H9 (cell line): ENCODE data around the gene AKR1A1. TPM values are rescaled to one million over a fixed set of nuclear protein-coding genes. Genes with fewer than 3 reads are reported as not detected.

Experiments used
- DNase-seq: peaks from one replicate; pipeline ENCODE4 v3.0.0-alpha.2; 2017
- H2AFZ ChIP-seq: one replicate; pipeline ENCODE4 v1.6.1; 2013; ENCODE audit warnings: mild to moderate bottlenecking, low read length, control low read depth, moderate library complexity
- H2AK5ac ChIP-seq: 2 replicates; pipeline ENCODE4 v1.6.1; 2013; ENCODE audit warnings: low read length, control low read depth, mixed read lengths; ENCODE audit not compliant: insufficient read length
- H2BK120ac ChIP-seq: one replicate; pipeline ENCODE4 v1.6.1; 2013; ENCODE audit warnings: low read depth, mild to moderate bottlenecking, low read length, control low read depth, inconsistent platforms; ENCODE audit not compliant: poor library complexity, severe bottlenecking
- H2BK12ac ChIP-seq: 2 replicates; pipeline ENCODE4 v1.6.1; 2013; ENCODE audit warnings: low read length, control low read depth, mixed read lengths, low read depth; ENCODE audit not compliant: insufficient read length
- H2BK15ac ChIP-seq: 2 replicates; pipeline ENCODE4 v1.6.1; 2013; ENCODE audit warnings: low read depth, low read length, control low read depth
- H2BK20ac ChIP-seq: one replicate; pipeline ENCODE4 v1.6.1; 2013; ENCODE audit warnings: low read depth, mild to moderate bottlenecking, low read length, control low read depth, inconsistent platforms; ENCODE audit not compliant: poor library complexity, severe bottlenecking
- H2BK5ac ChIP-seq: 2 replicates; pipeline ENCODE4 v1.6.1; 2013; ENCODE audit warnings: low read length, control low read depth, mixed read lengths; ENCODE audit not compliant: insufficient read length
- H3K14ac ChIP-seq: 2 replicates; pipeline ENCODE4 v1.6.1; 2013; ENCODE audit warnings: low read length, control low read depth; ENCODE audit not compliant: insufficient read depth
- H3K18ac ChIP-seq: 2 replicates; pipeline ENCODE4 v1.6.1; 2013; ENCODE audit warnings: low read depth, mild to moderate bottlenecking, mixed read lengths, low read length, control low read depth; ENCODE audit not compliant: insufficient read length
- H3K23ac ChIP-seq: 2 replicates; pipeline ENCODE4 v1.6.1; 2013; ENCODE audit warnings: low read length, control low read depth, mixed read lengths, low read depth; ENCODE audit not compliant: insufficient read length
- H3K23me2 ChIP-seq: 2 replicates; pipeline ENCODE4 v1.6.1; 2013; ENCODE audit warnings: low read depth, mild to moderate bottlenecking, mixed read lengths, low read length, control low read depth; ENCODE audit not compliant: insufficient read length, poor library complexity, severe bottlenecking
- H3K27ac ChIP-seq: 2 replicates; pipeline ENCODE4 v1.5.1; 2013; ENCODE audit warnings: low read length, control low read depth, mixed read lengths, low read depth; ENCODE audit not compliant: insufficient read length
- H3K27me3 ChIP-seq: 2 replicates; pipeline ENCODE4 v1.6.1; 2013; ENCODE audit warnings: low read length, control low read depth, inconsistent platforms; ENCODE audit not compliant: insufficient read depth
- H3K4ac ChIP-seq: 2 replicates; pipeline ENCODE4 v1.6.1; 2013; ENCODE audit warnings: low read depth, mild to moderate bottlenecking, control low read depth, inconsistent platforms, low read length, moderate library complexity
- H3K4me1 ChIP-seq: 2 replicates; pipeline ENCODE4 v1.6.1; 2013; ENCODE audit warnings: low read length, control low read depth, inconsistent platforms; ENCODE audit not compliant: insufficient read depth
- H3K4me2 ChIP-seq: 2 replicates; pipeline ENCODE4 v1.6.1; 2013; ENCODE audit warnings: low read length, control low read depth, mixed read lengths; ENCODE audit not compliant: insufficient read length, insufficient read depth
- H3K56ac ChIP-seq: 2 replicates; pipeline ENCODE4 v1.6.1; 2013; ENCODE audit warnings: low read depth, mild to moderate bottlenecking, mixed read lengths, low read length, control low read depth; ENCODE audit not compliant: insufficient read length
- H3K79me1 ChIP-seq: 2 replicates; pipeline ENCODE4 v1.6.1; 2013; ENCODE audit warnings: low read depth, mild to moderate bottlenecking, moderate library complexity, low read length, control low read depth, inconsistent platforms; ENCODE audit not compliant: insufficient read depth, poor library complexity, severe bottlenecking
- H3K79me2 ChIP-seq: 2 replicates; pipeline ENCODE4 v1.6.1; 2013; ENCODE audit warnings: low read length, control low read depth, inconsistent platforms; ENCODE audit not compliant: insufficient read depth
- H3K9ac ChIP-seq: 2 replicates; pipeline ENCODE4 v1.6.1; 2013; ENCODE audit warnings: low read length, control low read depth, mixed read lengths; ENCODE audit not compliant: insufficient read length; ENCODE audit errors: extremely low read depth
- H3K9me3 ChIP-seq: one replicate; pipeline ENCODE4 v1.6.1; 2013; ENCODE audit warnings: low read depth, low read length, inconsistent platforms; ENCODE audit not compliant: control insufficient read depth
- H3T11ph ChIP-seq: one replicate; pipeline ENCODE4 v1.6.1; 2013; ENCODE audit warnings: mild to moderate bottlenecking, low read length, control low read depth, inconsistent platforms
- H4K20me1 ChIP-seq: one replicate; pipeline ENCODE4 v1.6.1; 2013; ENCODE audit not compliant: control insufficient read depth, insufficient read length, insufficient read depth
- H4K5ac ChIP-seq: 2 replicates; pipeline ENCODE4 v1.6.1; 2013; ENCODE audit warnings: low read depth, mild to moderate bottlenecking, mixed read lengths, low read length, control low read depth; ENCODE audit not compliant: insufficient read length
- H4K8ac ChIP-seq: replicated peaks from 2 replicates; pipeline ENCODE4 v1.6.1; 2013; ENCODE audit warnings: low read length, control low read depth, mixed read lengths, low read depth; ENCODE audit not compliant: insufficient read length
- H4K91ac ChIP-seq: 2 replicates; pipeline ENCODE4 v1.6.1; 2013; ENCODE audit warnings: low read depth, mild to moderate bottlenecking, moderate library complexity, mixed read lengths, low read length, control low read depth; ENCODE audit not compliant: insufficient read length
- H3K27ac Mint-ChIP-seq, 3 experiments: 2 replicates in 2 of 3; 3 replicates in 1 of 3; pipeline ENCODE4 v1.8.0; 2020 to 2021; ENCODE audit warnings: mixed read lengths in 3 of 3, mild to moderate bottlenecking in 1 of 3, moderate library complexity in 1 of 3
- H3K27me3 Mint-ChIP-seq: 2 replicates; pipeline ENCODE4 v1.8.0; 2021; ENCODE audit warnings: low read depth, mild to moderate bottlenecking, moderate library complexity, mixed read lengths
- H3K36me3 Mint-ChIP-seq, 3 experiments: 2 replicates in 2 of 3; 3 replicates in 1 of 3; pipeline ENCODE4 v1.8.0; 2020 to 2021; ENCODE audit warnings: low read depth in 3 of 3, mixed read lengths in 3 of 3; ENCODE audit not compliant: insufficient read depth in 1 of 3
- H3K4me1 Mint-ChIP-seq, 2 experiments: 2 replicates each; pipeline ENCODE4 v1.8.0; 2020; ENCODE audit warnings: mixed read lengths in 2 of 2
- H3K4me3 Mint-ChIP-seq, 2 experiments: 2 replicates in 1 of 2; 3 replicates in 1 of 2; pipeline ENCODE4 v1.8.0; 2020 to 2021; ENCODE audit warnings: mild to moderate bottlenecking in 2 of 2, mixed read lengths in 2 of 2, moderate library complexity in 1 of 2
- H3K9me3 Mint-ChIP-seq, 2 experiments: 2 replicates in 1 of 2; 3 replicates in 1 of 2; pipeline ENCODE4 v1.8.0; 2020; ENCODE audit warnings: mild to moderate bottlenecking in 2 of 2, mixed read lengths in 2 of 2, moderate library complexity in 1 of 2
- CTCF ChIP-seq: fragments of 200-600 bp; sonication (generic); conservative IDR thresholded peaks from 3 replicates; pipeline ENCODE4 v1.8.0; 2021; ENCODE audit warnings: antibody characterized with exemption, mild to moderate bottlenecking
- WGBS: extraction: QIAGEN DNeasy Blood & Tissue Kit; methylation state at CpG from one replicate; pipeline ENCODE4 v1.1.7; 2013; ENCODE audit warnings: missing lambda C conversion rate, low lambda C conversion rate, mixed read lengths; ENCODE audit not compliant: insufficient read length; ENCODE audit errors: extremely low coverage; 5-methylcytosine and 5-hydroxymethylcytosine counted together
- total RNA-seq: library from RNA; stranded (reverse); gene quantifications from 2 replicates; pipeline ENCODE4 v1.2.1, GENCODE V29; 2021

Gene AKR1A1
- total RNA-seq, 1 experiment from 2014 or later: 286 TPM

- Mint-ChIP-seq H3K36me3 (peaks cover 15 to 48% (median 44%) of the 10 kb centered on the region in 3 experiments), H3K4me1 (peaks cover 18 to 19% of the 10 kb centered on the region in 2 experiments), H3K27ac (no peak overlapping the region), H3K4me3 (no peak overlapping the region), H3K9me3 (no peaks in the 10 kb centered on the region), H3K27me3 (no peaks in the 10 kb centered on the region)
- Histone ChIP-seq H3K4ac (no peak overlapping the region), H3K23ac (no peak overlapping the region), H3K79me2 (peaks cover 12% of the 10 kb centered on the region; the same call in 1 of the 2 replicates), H3K4me1 (peaks cover 3% of the 10 kb centered on the region), H2BK5ac (no peak overlapping the region), H3K23me2 (peaks cover 7% of the 10 kb centered on the region), H2AFZ (no peak overlapping the region), H4K91ac (no peak overlapping the region), H2BK15ac (no peak overlapping the region), H4K8ac (no peak overlapping the region), H4K5ac (no peak overlapping the region), H3K79me1 (peaks cover 4% of the 10 kb centered on the region), H2AK5ac (no peak overlapping the region), H3K27me3 (no peaks in the 10 kb centered on the region), H3T11ph (no peak overlapping the region), H3K56ac (no peak overlapping the region), H2BK20ac (no peak overlapping the region), H2BK120ac (no peak overlapping the region), H2BK12ac (no peak overlapping the region), H3K14ac (no peak overlapping the region), H3K4me2 (no peak overlapping the region), H3K27ac (no peak overlapping the region), H4K20me1 (peaks cover 2% of the 10 kb centered on the region), H3K9me3 (no peaks in the 10 kb centered on the region), H3K9ac (no peak overlapping the region), H3K18ac (no peak overlapping the region)
- WGBS: no CpG with 5 or more reads among the region's 6 CpGs
- TF ChIP-seq CTCF: no peak
- no peak for DNase-seq
These were observed 3.6 kb downstream of the AKR1A1 start for GRCh38 chr1:45554198-45554597.
